IPS DF 6.9 (cell line): ENCODE measurements around the gene BAAT.
A peak's percentile ranks its signal among the peaks of the same experiment; 100 is the strongest.

ENCODE experiments used
- DNase-seq: peaks from one replicate; pipeline ENCODE4 v3.0.0-alpha.2; 2013; ENCODE audit warnings: low read depth, low spot score
- H3K27ac ChIP-seq: one replicate; pipeline ENCODE4 v1.5.1; 2013; ENCODE audit warnings: low read length, control low read depth
- H3K27me3 ChIP-seq: 2 replicates; pipeline ENCODE4 v1.6.1; 2013; ENCODE audit warnings: mild to moderate bottlenecking, low read length; ENCODE audit not compliant: control insufficient read depth, insufficient read depth
- H3K36me3 ChIP-seq: 2 replicates; pipeline ENCODE4 v1.6.1; 2013; ENCODE audit warnings: low read length; ENCODE audit not compliant: control insufficient read depth, insufficient read depth
- H3K4me1 ChIP-seq: 2 replicates; pipeline ENCODE4 v1.6.1; 2013; ENCODE audit warnings: low read length; ENCODE audit not compliant: control insufficient read depth, insufficient read depth
- H3K4me3 ChIP-seq: 2 replicates; pipeline ENCODE4 v1.5.1; 2013; ENCODE audit warnings: mild to moderate bottlenecking, low read length
- H3K9me3 ChIP-seq: 2 replicates; pipeline ENCODE4 v1.6.1; 2013; ENCODE audit warnings: low read length, inconsistent platforms; ENCODE audit not compliant: control insufficient read depth, insufficient read depth
- WGBS: extraction: QIAGEN DNeasy Blood & Tissue Kit; methylation state at CpG from one replicate; pipeline ENCODE4 v1.1.7; 2013; ENCODE audit warnings: mixed read lengths, missing lambda C conversion rate; ENCODE audit not compliant: insufficient read length, insufficient coverage; 5-methylcytosine and 5-hydroxymethylcytosine counted together

BAAT gene

DNA sequence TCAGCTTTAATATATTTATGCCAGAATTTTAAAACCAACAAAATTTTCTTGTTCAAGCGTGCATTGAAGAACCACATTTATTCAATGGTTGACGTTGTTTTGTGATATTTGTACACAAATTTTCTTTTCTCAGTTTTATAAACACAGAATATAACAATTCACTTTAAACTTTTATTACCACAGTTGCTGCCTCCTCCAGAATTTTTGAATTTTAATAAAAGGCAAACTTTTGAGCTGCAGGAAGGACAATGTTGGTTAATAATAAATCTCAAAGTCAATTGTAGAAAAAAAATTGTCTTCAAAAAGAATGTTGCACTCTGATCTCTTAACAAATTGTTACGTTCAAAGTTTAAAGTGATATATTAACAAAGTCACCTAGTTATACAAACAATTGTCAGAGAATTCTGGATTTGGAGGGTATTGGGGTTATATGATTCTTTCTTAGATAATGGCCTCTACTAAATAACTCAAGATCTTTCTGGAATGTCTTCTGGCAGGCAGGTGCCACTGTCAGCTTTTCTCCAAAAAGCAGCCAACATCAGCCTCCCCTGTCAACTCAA lies 60.5 kb downstream of the BAAT start:
- peaks cover 1% of the 10 kb centered on the region; the same call in 1 of the 2 replicates for H3K4me1 ChIP-seq
- H3K27me3 ChIP-seq, result no peaks in the 10 kb centered on the region
- no peaks in the 10 kb centered on the region for H3K9me3 ChIP-seq
- H3K27ac ChIP-seq, result no peak overlapping the region
- no peak overlapping the region for H3K4me3 ChIP-seq
- no peaks in the 10 kb centered on the region for H3K36me3 ChIP-seq
- no peak for DNase-seq
- whole genome bisulfite sequencing, result no CpG with 5 or more reads among the region's 3 CpGs

GRCh38 chr9:101323129-101323528 lies 61.7 kb downstream of the BAAT start:
- WGBS, result no CpG with 5 or more reads among the region's 3 CpGs
- no peak overlapping the region for H3K4me3 ChIP-seq

GRCh38 chr9:101317735-101318134 lies 67.1 kb downstream of the BAAT start:
- H3K4me1 ChIP-seq, result no peaks in the 10 kb centered on the region
- no peaks in the 10 kb centered on the region for H3K36me3 ChIP-seq
- no peaks in the 10 kb centered on the region for H3K9me3 ChIP-seq
- H3K4me3 ChIP-seq, result no peak overlapping the region
- no peak overlapping the region for H3K27ac ChIP-seq
- no peaks in the 10 kb centered on the region for H3K27me3 ChIP-seq
- DNase-seq, result no peak

More at GRCh38 chr9:101323129-101323528, 61.7 kb downstream of the BAAT start:
- no peak for DNase-seq
- no peaks in the 10 kb centered on the region for H3K9me3 ChIP-seq
- H3K36me3 ChIP-seq, result no peaks in the 10 kb centered on the region
- H3K27me3 ChIP-seq, result no peaks in the 10 kb centered on the region
- H3K27ac ChIP-seq, result no peak overlapping the region
- peaks cover 1% of the 10 kb centered on the region; the same call in 1 of the 2 replicates for H3K4me1 ChIP-seq

DNA sequence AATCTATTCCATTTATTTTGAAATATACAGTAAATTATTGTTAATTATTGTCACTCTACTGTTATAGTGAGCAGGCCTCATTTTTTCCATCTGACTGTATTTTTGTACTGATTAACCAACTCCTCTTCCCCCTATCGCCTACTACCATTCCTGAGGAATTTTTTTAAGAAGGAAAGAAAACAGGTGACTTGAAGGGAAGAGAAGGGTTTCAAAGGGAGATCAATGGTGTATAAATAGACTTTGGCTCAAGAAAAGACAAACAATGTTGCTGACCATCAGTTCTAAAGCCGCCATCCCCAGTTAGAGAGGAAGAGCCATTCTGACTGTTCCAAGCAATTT lies 69.7 kb downstream of the BAAT start:
- Histone ChIP-seq H3K36me3 (no peaks in the 10 kb centered on the region), H3K27me3 (no peaks in the 10 kb centered on the region), H3K9me3 (no peaks in the 10 kb centered on the region)

DNA sequence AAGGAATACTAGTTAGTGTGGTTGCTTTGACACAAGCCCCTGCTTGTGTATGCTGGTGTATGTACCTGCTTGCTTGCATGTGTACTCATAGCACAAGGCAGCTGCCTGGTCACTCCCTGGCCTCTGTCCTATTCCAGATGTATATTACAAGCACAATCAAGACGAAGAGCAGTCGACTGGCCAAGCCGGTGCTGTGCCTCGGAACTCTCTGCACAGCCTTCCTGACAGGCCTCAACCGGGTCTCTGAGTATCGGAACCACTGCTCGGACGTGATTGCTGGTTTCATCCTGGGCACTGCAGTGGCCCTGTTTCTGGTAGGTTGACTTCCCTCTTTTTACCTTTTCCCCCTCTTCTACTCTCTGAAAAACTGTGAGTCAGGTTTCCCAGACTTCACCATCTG lies 72.1 kb downstream of the BAAT start:
- H3K27ac ChIP-seq, result no peak overlapping the region
- no peaks in the 10 kb centered on the region for H3K9me3 ChIP-seq
- H3K4me1 ChIP-seq, result no peaks in the 10 kb centered on the region
- H3K4me3 ChIP-seq, result no peak overlapping the region
- no CpG with 5 or more reads among the region's 8 CpGs for WGBS
- no peaks in the 10 kb centered on the region for H3K27me3 ChIP-seq
- no peaks in the 10 kb centered on the region for H3K36me3 ChIP-seq
- no peak for DNase-seq

More for the DNA sequence above, 69.7 kb downstream of the BAAT start:
- WGBS, result no CpG with 5 or more reads among the region's 2 CpGs
- H3K4me3 ChIP-seq, result no peak overlapping the region
- H3K27ac ChIP-seq, result no peak overlapping the region
- H3K4me1 ChIP-seq, result no peaks in the 10 kb centered on the region
- no peak for DNase-seq

DNA sequence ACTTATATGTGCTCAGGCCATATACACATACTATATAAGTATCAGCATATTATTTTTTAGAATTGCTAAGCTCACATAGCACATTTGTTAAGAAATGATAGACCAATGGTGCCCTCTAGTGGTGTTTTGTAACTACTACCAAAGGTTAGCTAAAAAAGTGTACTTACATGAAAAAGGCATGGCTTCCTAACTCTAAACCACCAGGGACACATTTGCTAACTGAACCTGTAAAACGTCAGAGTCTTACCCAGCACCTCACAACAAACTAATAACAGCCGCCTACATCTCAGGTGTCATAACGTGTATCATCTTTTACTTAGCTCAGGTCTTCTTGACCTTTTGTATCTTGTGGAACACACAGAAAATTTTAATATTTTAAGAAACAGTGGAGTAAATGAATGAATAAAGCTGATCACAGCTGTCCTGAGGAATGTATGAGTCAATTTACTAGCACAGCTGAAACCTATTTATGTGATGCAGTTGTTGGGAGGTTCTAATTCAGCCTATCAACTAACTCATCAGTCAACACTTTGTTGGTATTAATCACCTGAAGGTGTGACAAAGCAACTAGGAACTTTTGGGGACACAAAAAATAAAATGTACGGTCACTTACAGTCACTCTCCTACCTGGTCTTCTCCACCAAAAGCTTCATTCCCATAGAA lies 72.9 kb downstream of the BAAT start:
- H3K9me3 ChIP-seq, result no peaks in the 10 kb centered on the region
- H3K4me3 ChIP-seq, result no peak overlapping the region
- no CpG with 5 or more reads among the region's 4 CpGs for WGBS
- no peaks in the 10 kb centered on the region for H3K36me3 ChIP-seq
- no peaks in the 10 kb centered on the region for H3K4me1 ChIP-seq
- H3K27me3 ChIP-seq, result no peaks in the 10 kb centered on the region
- no peak overlapping the region for H3K27ac ChIP-seq
- peak; percentile 41 for DNase-seq

- no peak overlapping the region for H3K4me3 ChIP-seq
- no peaks in the 10 kb centered on the region for H3K4me1 ChIP-seq
- no peak overlapping the region for H3K27ac ChIP-seq
- no peaks in the 10 kb centered on the region for H3K27me3 ChIP-seq
- no peaks in the 10 kb centered on the region for H3K36me3 ChIP-seq
- no peaks in the 10 kb centered on the region for H3K9me3 ChIP-seq
- no peak for DNase-seq
- WGBS, result no CpG with 5 or more reads among the region's 2 CpGs
Measured at GRCh38 chr9:101311191-101311590, 73.6 kb downstream of the BAAT start.
